ENCODE measurements around the gene RETN.

RETN gene

DNA sequence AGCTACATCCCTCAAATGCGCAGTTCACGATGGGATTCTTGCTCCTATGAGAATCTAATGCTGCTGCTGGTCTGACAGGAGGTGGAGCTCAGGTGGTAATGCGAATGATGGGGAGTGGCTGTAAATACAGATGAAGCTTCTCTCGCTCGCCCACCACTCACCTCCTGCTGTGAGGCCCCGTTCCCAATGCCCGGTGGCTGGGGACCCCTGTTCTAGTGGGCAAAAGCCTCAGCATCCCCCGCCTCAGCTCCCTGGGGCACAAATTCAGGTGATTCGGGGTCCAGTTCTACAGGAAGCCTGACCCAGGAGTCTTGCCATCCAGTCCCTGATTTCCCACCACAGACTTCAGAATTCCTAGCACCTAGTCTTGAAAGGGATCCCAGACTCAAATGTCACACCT, 3.7 kb downstream of the RETN start:
- H3K9me3 ChIP-seq (ENCODE audit: control insufficient read depth, low read length), result no peaks in the 10 kb centered on the region
- TF ChIP-seq, protein P1, sequence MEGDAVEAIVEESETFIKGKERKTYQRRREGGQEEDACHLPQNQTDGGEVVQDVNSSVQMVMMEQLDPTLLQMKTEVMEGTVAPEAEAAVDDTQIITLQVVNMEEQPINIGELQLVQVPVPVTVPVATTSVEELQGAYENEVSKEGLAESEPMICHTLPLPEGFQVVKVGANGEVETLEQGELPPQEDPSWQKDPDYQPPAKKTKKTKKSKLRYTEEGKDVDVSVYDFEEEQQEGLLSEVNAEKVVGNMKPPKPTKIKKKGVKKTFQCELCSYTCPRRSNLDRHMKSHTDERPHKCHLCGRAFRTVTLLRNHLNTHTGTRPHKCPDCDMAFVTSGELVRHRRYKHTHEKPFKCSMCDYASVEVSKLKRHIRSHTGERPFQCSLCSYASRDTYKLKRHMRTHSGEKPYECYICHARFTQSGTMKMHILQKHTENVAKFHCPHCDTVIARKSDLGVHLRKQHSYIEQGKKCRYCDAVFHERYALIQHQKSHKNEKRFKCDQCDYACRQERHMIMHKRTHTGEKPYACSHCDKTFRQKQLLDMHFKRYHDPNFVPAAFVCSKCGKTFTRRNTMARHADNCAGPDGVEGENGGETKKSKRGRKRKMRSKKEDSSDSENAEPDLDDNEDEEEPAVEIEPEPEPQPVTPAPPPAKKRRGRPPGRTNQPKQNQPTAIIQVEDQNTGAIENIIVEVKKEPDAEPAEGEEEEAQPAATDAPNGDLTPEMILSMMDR (IDR thresholded peaks at IDR 0.05), result no peak
- no peaks in the 10 kb centered on the region for H3K4me1 ChIP-seq
- peaks cover 3% of the 10 kb centered on the region for H3K27me3 ChIP-seq (ENCODE audit: control insufficient read depth, insufficient read depth, low read length)
- no peak overlapping the region for H3K9ac ChIP-seq
- no peak overlapping the region for H2AFZ ChIP-seq
- H3K4me3 ChIP-seq (ENCODE audit: low read depth, low read length), result no peak overlapping the region
- H3K4me2 ChIP-seq (ENCODE audit: low read length), result no peak overlapping the region
- H3K79me2 ChIP-seq, result no peaks in the 10 kb centered on the region
- no peaks in the 10 kb centered on the region for H3K36me3 ChIP-seq (ENCODE audit: control insufficient read depth, insufficient read depth, low read length)
- no peak overlapping the region for H3K27ac ChIP-seq

DNA sequence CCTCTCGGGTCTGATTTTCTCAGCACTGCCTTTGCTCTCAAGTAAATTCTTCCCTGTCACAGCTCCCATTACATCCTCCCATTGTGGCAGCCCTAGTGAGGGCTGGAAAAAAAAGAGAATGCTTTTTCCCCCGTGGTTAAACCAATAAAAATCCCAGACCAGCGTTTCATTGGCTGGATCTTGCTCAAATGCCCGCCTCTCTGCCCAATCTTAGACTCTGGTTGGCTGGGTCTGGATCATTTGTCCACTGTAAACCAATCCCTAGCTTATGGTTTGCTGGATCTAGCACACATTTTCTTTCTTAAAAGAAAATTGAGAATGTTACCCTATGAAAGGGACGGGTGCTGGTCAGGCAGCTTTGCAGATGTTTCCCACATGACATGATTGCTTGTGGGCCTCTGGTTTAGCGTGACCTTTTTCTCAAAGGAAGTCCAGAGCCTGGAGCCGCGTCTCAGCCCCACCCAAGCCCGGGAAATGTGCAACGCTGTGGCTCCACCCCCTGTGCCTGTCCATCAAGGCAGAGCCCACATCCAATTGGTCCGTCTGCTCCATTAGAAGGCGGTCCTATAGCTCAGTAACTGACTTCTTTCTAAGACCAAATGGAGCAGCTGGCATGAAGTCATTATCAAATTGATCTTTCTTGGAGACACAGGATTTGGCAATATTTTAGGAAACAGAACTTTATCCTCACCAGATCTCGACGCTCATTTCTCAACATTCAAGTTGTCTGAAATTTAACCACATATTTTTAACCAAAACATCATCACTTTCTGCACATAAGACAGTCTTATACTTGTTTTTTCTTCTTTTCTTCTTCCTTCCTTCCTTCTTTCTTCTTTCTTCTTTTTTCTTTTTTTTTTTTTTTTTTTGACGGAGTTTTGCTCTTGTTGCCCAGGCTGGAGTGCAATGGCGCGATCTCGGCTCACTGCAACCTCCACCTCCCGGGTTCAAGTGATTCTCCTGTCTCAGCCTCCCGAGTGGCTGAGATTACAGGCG, 5.5 kb downstream of the RETN start:
- no peaks in the 10 kb centered on the region for H3K79me2 ChIP-seq
- no peaks in the 10 kb centered on the region for H3K9me3 ChIP-seq (ENCODE audit: control insufficient read depth, low read length)
- no peak overlapping the region for H2AFZ ChIP-seq
- no peak overlapping the region for H3K9ac ChIP-seq
- no peak overlapping the region for H3K27ac ChIP-seq
- no peak overlapping the region for H3K4me3 ChIP-seq (ENCODE audit: low read depth, low read length)
- H3K4me2 ChIP-seq (ENCODE audit: low read length), result no peak overlapping the region
- no peaks in the 10 kb centered on the region for H3K4me1 ChIP-seq
- H3K36me3 ChIP-seq (ENCODE audit: control insufficient read depth, insufficient read depth, low read length), result no peaks in the 10 kb centered on the region
- TF ChIP-seq, protein P1 (IDR thresholded peaks at IDR 0.05), result no peak
- peaks cover 3% of the 10 kb centered on the region for H3K27me3 ChIP-seq (ENCODE audit: control insufficient read depth, insufficient read depth, low read length)

DNA sequence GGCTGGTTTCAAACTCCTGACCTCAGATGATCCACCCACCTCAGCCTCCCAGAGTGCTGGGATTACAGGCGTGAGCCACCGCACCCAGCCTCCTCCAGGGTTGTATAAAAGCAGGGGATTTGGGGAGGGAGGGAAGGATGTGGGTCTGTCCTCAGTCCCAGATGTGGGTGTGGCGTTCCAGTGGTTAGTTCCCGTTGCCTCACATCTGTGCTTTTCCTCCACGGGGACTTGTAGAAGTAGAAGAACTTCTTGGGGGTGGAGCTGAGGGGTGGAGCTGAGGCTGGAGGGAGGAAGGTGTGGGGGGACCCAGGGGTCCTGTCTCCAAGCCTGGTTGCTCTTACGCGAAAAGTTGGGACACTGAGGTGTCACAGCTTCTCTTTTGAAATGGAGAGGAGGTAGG, 7.5 kb downstream of the RETN start:
- Histone ChIP-seq H3K4me1 (no peaks in the 10 kb centered on the region), H3K9me3 (ENCODE audit: control insufficient read depth, low read length) (no peaks in the 10 kb centered on the region), H3K79me2 (no peaks in the 10 kb centered on the region), H3K27me3 (ENCODE audit: control insufficient read depth, insufficient read depth, low read length) (peaks cover 3% of the 10 kb centered on the region), H3K4me2 (ENCODE audit: low read length) (no peak overlapping the region), H2AFZ (no peak overlapping the region), H3K27ac (no peak overlapping the region), H3K9ac (no peak overlapping the region), H3K4me3 (ENCODE audit: low read depth, low read length) (no peak overlapping the region), H3K36me3 (ENCODE audit: control insufficient read depth, insufficient read depth, low read length) (no peaks in the 10 kb centered on the region)
- TF ChIP-seq, protein P1 (IDR thresholded peaks at IDR 0.05), result no peak

DNA sequence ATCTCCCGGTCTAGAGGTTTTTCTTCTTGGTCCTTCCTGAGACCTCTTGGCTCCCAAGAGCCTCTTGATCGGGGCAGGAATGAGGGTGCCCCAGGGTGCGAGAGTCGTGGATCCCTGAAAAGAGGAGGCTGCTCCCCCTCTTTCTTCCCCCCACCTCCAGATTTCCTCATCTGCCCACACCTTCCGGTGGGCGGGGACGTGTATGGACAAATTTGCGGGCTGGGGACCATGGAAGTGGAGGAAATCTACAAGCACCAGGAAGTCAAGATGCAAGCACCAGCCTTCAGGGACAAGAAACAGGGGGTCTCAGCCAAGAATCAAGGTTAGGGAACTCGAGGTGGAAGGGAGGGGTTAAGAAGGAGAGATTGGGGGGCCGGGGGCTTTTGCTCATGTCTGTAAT, 8.0 kb downstream of the RETN start, which contains the start of gene MCEMP1:
TSS of gene MCEMP1 (plus strand) at position 237 of the 400 bp plus-strand sequence. CDS start at position 268, 31 bp downstream.
- Histone ChIP-seq H3K9ac (no peak within 1 kb of the TSS), H3K4me3 (ENCODE audit: low read depth, low read length) (no peak within 1 kb of the TSS), H3K9me3 (ENCODE audit: control insufficient read depth, low read length) (no peaks in the 10 kb centered on the region), H2AFZ (no peak within 1 kb of the TSS), H3K27me3 (ENCODE audit: control insufficient read depth, insufficient read depth, low read length) (peaks cover 3% of the 10 kb centered on the region), H3K4me1 (peaks cover 3% of the 10 kb centered on the region), H3K79me2 (no peaks in the 10 kb centered on the region), H3K36me3 (ENCODE audit: control insufficient read depth, insufficient read depth, low read length) (no peaks in the 10 kb centered on the region), H3K27ac (no peak within 1 kb of the TSS), H3K4me2 (ENCODE audit: low read length) (no peak within 1 kb of the TSS)
- TF ChIP-seq, protein P1 (IDR thresholded peaks at IDR 0.05), result no peak
